GM12878 (cell line): Measurements from ENCODE around the gene HYCC2. TPM values are rescaled to one million over a fixed set of nuclear protein-coding genes. Genes with fewer than 3 reads are reported as not detected.
"Not testable (repeated sequence)": the region's sequence is repeated elsewhere in the genome, so short reads cannot be mapped to it uniquely, and the experiment has no call there.

ENCODE experiments used
- ATAC-seq: fragments of 200-7000 bp; cut with Tn5 transposase; 3 replicates; pipeline ENCODE4 v1.9.1; 2020; ENCODE audit warnings: mild to moderate bottlenecking, moderate library complexity
- BruUV-seq: library from RNA; stranded (reverse); fragments of 400-500 nt; replicated peaks from 2 replicates; lab custom pipeline; 2021; lab: Mats Ljungman, UMichigan
- CTCF ChIA-PET: fragments of 300-600 bp; sonication (Branson Sonifier 250); formaldehyde crosslinking; extraction: SDS; loops from one replicate; lab custom pipeline; 2021; ENCODE audit warnings: inconsistent platforms; lab: Yijun Ruan, JAX
- POLR2A ChIA-PET: fragments of 350-600 bp; formaldehyde crosslinking; extraction: SDS; loops from one replicate; lab custom pipeline; 2021; ENCODE audit warnings: inconsistent platforms; lab: Charles Lee
- RAD21 ChIA-PET: fragments of 300-600 bp; sonication (Branson Sonifier 250); formaldehyde crosslinking; loops from one replicate; lab custom pipeline; 2023; ENCODE audit warnings: antibody characterized with exemption; ENCODE audit not compliant: unreplicated experiment; lab: Charles Lee
- SMC1A ChIA-PET: fragments of 300-600 bp; sonication (Branson Sonifier 250); formaldehyde crosslinking; loops from one replicate; lab custom pipeline; 2023; ENCODE audit not compliant: unreplicated experiment, uncharacterized antibody; lab: Charles Lee
- DNase-seq: peaks from one replicate; pipeline ENCODE4 v3.0.0-alpha.2; 2011; ENCODE audit warnings: low read depth, low spot score
- FAIRE-seq: peaks from 3 replicates; lab custom pipeline; 2011; peaks lifted over from hg19 to GRCh38; lab: Jason Lieb, UNC
- H2AFZ ChIP-seq: 2 replicates; pipeline ENCODE4 v1.6.0; 2011; ENCODE audit warnings: low read depth, low read length, control low read depth; ENCODE audit not compliant: control insufficient read depth
- H3K27ac ChIP-seq: 2 replicates; pipeline ENCODE4 v1.5.1; 2011; ENCODE audit warnings: control low read depth; ENCODE audit not compliant: control insufficient read depth, insufficient read depth
- H3K27me3 ChIP-seq, 2 experiments: replicated peaks in 1 of 2; 2 replicates each; pipeline versions ENCODE4 v1.6.0 to v1.6.1; 2011; ENCODE audit warnings: low read length in 1 of 2; ENCODE audit not compliant: control insufficient read depth in 2 of 2, insufficient read depth in 2 of 2
- H3K36me3 ChIP-seq, 2 experiments: 2 replicates each; pipeline ENCODE4 v1.5.1; 2011; ENCODE audit warnings: low read length in 1 of 2; ENCODE audit not compliant: control insufficient read depth in 2 of 2, insufficient read depth in 2 of 2
- H3K4me1 ChIP-seq: 2 replicates; pipeline ENCODE4 v1.6.1; 2011; ENCODE audit warnings: mild to moderate bottlenecking, low read length, moderate library complexity, mixed read lengths; ENCODE audit not compliant: control insufficient read depth, insufficient read depth
- H3K4me2 ChIP-seq: 2 replicates; pipeline ENCODE4 v1.6.0; 2011; ENCODE audit warnings: control low read depth; ENCODE audit not compliant: control insufficient read depth, insufficient read depth
- H3K4me3 ChIP-seq: fragments of 200-600 bp; sonication (generic); 2 replicates; pipeline ENCODE4 v1.5.1; 2016
- H3K79me2 ChIP-seq: 2 replicates; pipeline ENCODE4 v1.6.0; 2011; ENCODE audit warnings: low read length; ENCODE audit not compliant: control insufficient read depth, insufficient read depth
- H3K9ac ChIP-seq: 2 replicates; pipeline ENCODE4 v1.8.0; 2011; ENCODE audit warnings: low read length, control low read depth, mixed read lengths; ENCODE audit not compliant: control insufficient read depth, insufficient read depth
- H3K9me3 ChIP-seq: replicated peaks from 3 replicates; pipeline ENCODE4 v1.5.1; 2011; ENCODE audit warnings: mild to moderate bottlenecking, low read length; ENCODE audit not compliant: control insufficient read depth, insufficient read depth
- H4K20me1 ChIP-seq: 2 replicates; pipeline ENCODE4 v1.6.0; 2011; ENCODE audit not compliant: control insufficient read depth, insufficient read depth
- CHD1 ChIP-seq: IDR thresholded peaks from 2 replicates; pipeline ENCODE4 v1.6.1; 2012; ENCODE audit warnings: low read depth, low read length, improper control_type of control experiment
- CREM ChIP-seq: IDR thresholded peaks from 2 replicates; pipeline ENCODE4 v1.6.1; 2014; ENCODE audit warnings: antibody characterized with exemption, low read depth
- EED ChIP-seq: sonication (generic); IDR thresholded peaks from 2 replicates; pipeline ENCODE4 v1.6.1; 2016; ENCODE audit warnings: antibody characterized with exemption, low read depth
- FOXK2 ChIP-seq: fragments of 450-650 bp; IDR thresholded peaks from 2 replicates; pipeline ENCODE4 v1.6.1; 2017; ENCODE audit warnings: mild to moderate bottlenecking, moderate library complexity
- MTA3 ChIP-seq: IDR thresholded peaks from 2 replicates; pipeline ENCODE4 v1.6.1; 2012; ENCODE audit warnings: low read length, inconsistent platforms, borderline replicate concordance
- MYC ChIP-seq: IDR thresholded peaks from 2 replicates; pipeline ENCODE4 v1.6.1; 2011; ENCODE audit warnings: mild to moderate bottlenecking, low read length, moderate library complexity, inconsistent platforms; ENCODE audit not compliant: insufficient read depth, insufficient replicate concordance, insufficient read length, severe bottlenecking
- SREBF2 ChIP-seq: IDR thresholded peaks from 2 replicates; pipeline ENCODE4 v1.6.1; 2012; ENCODE audit warnings: mild to moderate bottlenecking, low read length
- STAT1 ChIP-seq: fragments of 450-650 bp; conservative IDR thresholded peaks from 2 replicates; pipeline ENCODE4 v1.6.1; 2014; ENCODE audit warnings: antibody characterized with exemption, mild to moderate bottlenecking
- WGBS: methylation state at CpG from one replicate; pipeline ENCODE4 v1.1.6; 2016; ENCODE audit warnings: low lambda C conversion rate; ENCODE audit not compliant: insufficient replicate concordance, insufficient coverage; ENCODE audit errors: missing lambda C conversion rate; 5-methylcytosine and 5-hydroxymethylcytosine counted together
- in situ Hi-C: fragments of 300-500 bp; cut with MboI; formaldehyde crosslinking; loops from 9 replicates; pipeline ENCODE4 v1.14.3; 2018; ENCODE audit warnings: mixed read lengths
- intact Hi-C: fragments of 100-400 bp; cut with micrococcal nuclease; formaldehyde crosslinking; loops from one replicate; pipeline ENCODE4 v1.14.2; 2022; ENCODE audit not compliant: unreplicated experiment
- polyA plus RNA-seq, 11 experiments: library from polyadenylated mRNA; depleted of rRNA in 4 of 11; unstranded in 6 of 11; stranded (reverse) in 5 of 11; fragments of >200 nt; fragmentation: Nextera tagmentation in 4 of 11; fragmentation: Illumina TruSeq in 1 of 11; extraction: Ambion mirVana in 4 of 11; extraction: Trizol in 1 of 11; gene quantifications; 1 replicate in 1 of 11; 2 replicates in 10 of 11; pipeline versions ENCODE4 v1.2.1 to v1.2.3, GENCODE V29; 2011 to 2016; ENCODE audit warnings: inconsistent platforms in 2 of 11, missing spikeins in 2 of 11, low read depth in 1 of 11
- total RNA-seq, 4 experiments: library from RNA; depleted of rRNA in 3 of 4; stranded (reverse); fragments of >200 nt in 3 of 4; fragmentation: Illumina TruSeq in 1 of 4; extraction: Trizol in 1 of 4; gene quantifications; 2 replicates each; pipeline versions ENCODE4 v1.2.1 to v1.2.3, GENCODE V29; 2013 to 2021
- TF ChIP-seq, protein P1 (sequence below): IDR thresholded peaks from 2 replicates; pipeline ENCODE4 v1.6.1; 2012; ENCODE audit warnings: low read length, inconsistent platforms
- TF ChIP-seq, protein P2 (sequence below), 3 experiments: IDR thresholded peaks in 2 of 3; conservative IDR thresholded peaks in 1 of 3; 2 replicates each; pipeline ENCODE4 v1.5.1; 2011; ENCODE audit warnings: low read depth in 3 of 3, low read length in 3 of 3, mild to moderate bottlenecking in 3 of 3, control low read depth in 2 of 3, moderate library complexity in 2 of 3, inconsistent platforms in 1 of 3, mixed read lengths in 1 of 3; ENCODE audit not compliant: control insufficient read depth in 2 of 3, insufficient read depth in 1 of 3; ENCODE audit errors: extremely low read depth in 1 of 3
- TF ChIP-seq, protein P3 (sequence below): fragments of 450-650 bp; IDR thresholded peaks from 2 replicates; pipeline ENCODE4 v1.6.1; 2018; ENCODE audit warnings: mild to moderate bottlenecking, low read depth, moderate library complexity; ENCODE audit not compliant: partially characterized antibody

HYCC2 gene
- total and polyA plus RNA-seq, 10 of the 15 experiments (the other 5 are each of a cell fraction or from before 2014, with no cell fraction given): 3.4 to 17.4 (median 8.0) TPM

GRCh38 chr2:201049455-201049854 is 22.0 kb downstream of the HYCC2 start (continued):
- TF ChIP-seq, protein P1, sequence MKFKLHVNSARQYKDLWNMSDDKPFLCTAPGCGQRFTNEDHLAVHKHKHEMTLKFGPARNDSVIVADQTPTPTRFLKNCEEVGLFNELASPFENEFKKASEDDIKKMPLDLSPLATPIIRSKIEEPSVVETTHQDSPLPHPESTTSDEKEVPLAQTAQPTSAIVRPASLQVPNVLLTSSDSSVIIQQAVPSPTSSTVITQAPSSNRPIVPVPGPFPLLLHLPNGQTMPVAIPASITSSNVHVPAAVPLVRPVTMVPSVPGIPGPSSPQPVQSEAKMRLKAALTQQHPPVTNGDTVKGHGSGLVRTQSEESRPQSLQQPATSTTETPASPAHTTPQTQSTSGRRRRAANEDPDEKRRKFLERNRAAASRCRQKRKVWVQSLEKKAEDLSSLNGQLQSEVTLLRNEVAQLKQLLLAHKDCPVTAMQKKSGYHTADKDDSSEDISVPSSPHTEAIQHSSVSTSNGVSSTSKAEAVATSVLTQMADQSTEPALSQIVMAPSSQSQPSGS: no peak
- TF ChIP-seq, protein P2, sequence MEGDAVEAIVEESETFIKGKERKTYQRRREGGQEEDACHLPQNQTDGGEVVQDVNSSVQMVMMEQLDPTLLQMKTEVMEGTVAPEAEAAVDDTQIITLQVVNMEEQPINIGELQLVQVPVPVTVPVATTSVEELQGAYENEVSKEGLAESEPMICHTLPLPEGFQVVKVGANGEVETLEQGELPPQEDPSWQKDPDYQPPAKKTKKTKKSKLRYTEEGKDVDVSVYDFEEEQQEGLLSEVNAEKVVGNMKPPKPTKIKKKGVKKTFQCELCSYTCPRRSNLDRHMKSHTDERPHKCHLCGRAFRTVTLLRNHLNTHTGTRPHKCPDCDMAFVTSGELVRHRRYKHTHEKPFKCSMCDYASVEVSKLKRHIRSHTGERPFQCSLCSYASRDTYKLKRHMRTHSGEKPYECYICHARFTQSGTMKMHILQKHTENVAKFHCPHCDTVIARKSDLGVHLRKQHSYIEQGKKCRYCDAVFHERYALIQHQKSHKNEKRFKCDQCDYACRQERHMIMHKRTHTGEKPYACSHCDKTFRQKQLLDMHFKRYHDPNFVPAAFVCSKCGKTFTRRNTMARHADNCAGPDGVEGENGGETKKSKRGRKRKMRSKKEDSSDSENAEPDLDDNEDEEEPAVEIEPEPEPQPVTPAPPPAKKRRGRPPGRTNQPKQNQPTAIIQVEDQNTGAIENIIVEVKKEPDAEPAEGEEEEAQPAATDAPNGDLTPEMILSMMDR (IDR thresholded peaks at IDR 0.05 in 2 of 3, conservative IDR thresholded peaks at IDR 0.05 in 1 of 3; ENCODE audit: control insufficient read depth in 2 of 3, extremely low read depth in 1 of 3, insufficient read depth in 1 of 3, low read depth in 3 of 3, low read length in 3 of 3): no peak
- TF ChIP-seq, protein P3, sequence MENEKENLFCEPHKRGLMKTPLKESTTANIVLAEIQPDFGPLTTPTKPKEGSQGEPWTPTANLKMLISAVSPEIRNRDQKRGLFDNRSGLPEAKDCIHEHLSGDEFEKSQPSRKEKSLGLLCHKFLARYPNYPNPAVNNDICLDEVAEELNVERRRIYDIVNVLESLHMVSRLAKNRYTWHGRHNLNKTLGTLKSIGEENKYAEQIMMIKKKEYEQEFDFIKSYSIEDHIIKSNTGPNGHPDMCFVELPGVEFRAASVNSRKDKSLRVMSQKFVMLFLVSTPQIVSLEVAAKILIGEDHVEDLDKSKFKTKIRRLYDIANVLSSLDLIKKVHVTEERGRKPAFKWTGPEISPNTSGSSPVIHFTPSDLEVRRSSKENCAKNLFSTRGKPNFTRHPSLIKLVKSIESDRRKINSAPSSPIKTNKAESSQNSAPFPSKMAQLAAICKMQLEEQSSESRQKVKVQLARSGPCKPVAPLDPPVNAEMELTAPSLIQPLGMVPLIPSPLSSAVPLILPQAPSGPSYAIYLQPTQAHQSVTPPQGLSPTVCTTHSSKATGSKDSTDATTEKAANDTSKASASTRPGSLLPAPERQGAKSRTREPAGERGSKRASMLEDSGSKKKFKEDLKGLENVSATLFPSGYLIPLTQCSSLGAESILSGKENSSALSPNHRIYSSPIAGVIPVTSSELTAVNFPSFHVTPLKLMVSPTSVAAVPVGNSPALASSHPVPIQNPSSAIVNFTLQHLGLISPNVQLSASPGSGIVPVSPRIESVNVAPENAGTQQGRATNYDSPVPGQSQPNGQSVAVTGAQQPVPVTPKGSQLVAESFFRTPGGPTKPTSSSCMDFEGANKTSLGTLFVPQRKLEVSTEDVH: no peak
- TF ChIP-seq STAT1 (no peak), CREM (no peak)

- CTCF ChIA-PET: no interaction called here
- no TSS peak for BruUV-seq
- no peaks in the 10 kb centered on the region for H3K4me1 ChIP-seq
- peaks cover 3% of the 10 kb centered on the region for H3K9me3 ChIP-seq
- SMC1A ChIA-PET: no interaction called here
- peaks cover 0 to 3% of the 10 kb centered on the region in 2 experiments; a peak in 1 of 4 replicates for H3K36me3 ChIP-seq
- no peak overlapping the region for H3K4me2 ChIP-seq
- H3K27ac ChIP-seq: no peak overlapping the region
- H4K20me1 ChIP-seq: no peaks in the 10 kb centered on the region
- ATAC-seq (no peak), DNase-seq (no peak), FAIRE-seq (peak; percentile 23)
- intact Hi-C loops: no loop called here
- H3K4me3 ChIP-seq: no peak overlapping the region
- in situ Hi-C loops: no loop called here
- no peak overlapping the region for H3K9ac ChIP-seq
- TF ChIP-seq FOXK2 (no peak), SREBF2 (no peak), CHD1 (no peak), MTA3 (no peak), EED (no peak), MYC (no peak)
- POLR2A ChIA-PET: no interaction called here
- peaks cover 9% of the 10 kb centered on the region for H3K79me2 ChIP-seq
- no peaks in the 10 kb centered on the region for H3K27me3 ChIP-seq
- WGBS: 100% methylated on average over 2 of the region's 2 CpGs
- RAD21 ChIA-PET: no interaction called here
- H2AFZ ChIP-seq: no peak overlapping the region
Observed at GRCh38 chr2:201046881-201047280, 24.6 kb downstream of the HYCC2 start.

GRCh38 chr2:201043050-201043449 is 28.4 kb downstream of the HYCC2 start:
- H3K4me2 ChIP-seq, H3K79me2 ChIP-seq, H3K27me3 ChIP-seq, SMC1A ChIA-PET, H3K9ac ChIP-seq, H3K4me3 ChIP-seq, BruUV-seq, FAIRE-seq, POLR2A ChIA-PET, H4K20me1 ChIP-seq, RAD21 ChIA-PET, DNase-seq, H3K4me1 ChIP-seq, H2AFZ ChIP-seq, H3K9me3 ChIP-seq, H3K27ac ChIP-seq, in situ Hi-C loops, CTCF ChIA-PET, H3K36me3 ChIP-seq, ATAC-seq, intact Hi-C loops: not testable (repeated sequence)
- 93% methylated on average over 4 of the region's 5 CpGs for WGBS
